H1 (cell line): ENCODE results near the gene FBXO44. TPM values are rescaled to one million over a fixed set of nuclear protein-coding genes. Genes with fewer than 3 reads are reported as not detected.

ENCODE experiments used
- CTCF ChIA-PET: fragments of 300-600 bp; sonication (Branson Sonifier 250); formaldehyde crosslinking; loops from one replicate; lab custom pipeline; 2021; ENCODE audit not compliant: partially characterized antibody; lab: Charles Lee
- POLR2A ChIA-PET: fragments of 300-600 bp; sonication (Branson Sonifier 250); formaldehyde crosslinking; loops from one replicate; lab custom pipeline; 2021; ENCODE audit warnings: inconsistent platforms; ENCODE audit not compliant: partially characterized antibody; lab: Charles Lee
- DNase-seq, 2 experiments: peaks; one replicate each; pipeline versions ENCODE4 v3.0.0 to v3.0.0-alpha.2; 2010 to 2022; ENCODE audit warnings: low spot score in 2 of 2, low read depth in 1 of 2, mixed read lengths in 1 of 2
- FAIRE-seq: peaks from 2 replicates; lab custom pipeline; 2011; peaks lifted over from hg19 to GRCh38; lab: Jason Lieb, UNC
- H2AFZ ChIP-seq: 2 replicates; pipeline ENCODE4 v1.8.1; 2012; ENCODE audit warnings: low read length, inconsistent platforms
- H2AK5ac ChIP-seq: 2 replicates; pipeline ENCODE4 v1.6.1; 2013; ENCODE audit warnings: low read depth, low read length
- H2BK120ac ChIP-seq: replicated peaks from 2 replicates; pipeline ENCODE3; 2013; ENCODE audit warnings: low read depth, low read length, inconsistent platforms
- H2BK12ac ChIP-seq: 2 replicates; pipeline ENCODE4 v1.6.1; 2013; ENCODE audit warnings: low read depth, low read length
- H2BK15ac ChIP-seq: 2 replicates; pipeline ENCODE4 v1.6.1; 2013; ENCODE audit warnings: low read length
- H2BK20ac ChIP-seq: 2 replicates; pipeline ENCODE4 v1.6.1; 2013; ENCODE audit warnings: low read length
- H2BK5ac ChIP-seq: 2 replicates; pipeline ENCODE4 v1.6.1; 2013; ENCODE audit warnings: low read depth, low read length
- H3K14ac ChIP-seq: 2 replicates; pipeline ENCODE4 v1.6.1; 2013; ENCODE audit warnings: inconsistent platforms; ENCODE audit not compliant: insufficient read length
- H3K18ac ChIP-seq: 2 replicates; pipeline ENCODE4 v1.6.1; 2013; ENCODE audit warnings: low read length; ENCODE audit errors: extremely low read depth
- H3K23ac ChIP-seq: 2 replicates; pipeline ENCODE4 v1.6.1; 2013; ENCODE audit warnings: inconsistent platforms; ENCODE audit not compliant: insufficient read length
- H3K23me2 ChIP-seq: 2 replicates; pipeline ENCODE4 v1.6.1; 2013; ENCODE audit warnings: low read depth, low read length
- H3K27ac ChIP-seq: 2 replicates; pipeline ENCODE4 v1.6.1; 2011; ENCODE audit warnings: low read depth, low read length, inconsistent platforms
- H3K27me3 ChIP-seq, 4 experiments: replicated peaks in 1 of 4; 1 replicate in 1 of 4; 2 replicates in 3 of 4; pipeline versions ENCODE4 v1.6.1 to v1.8.1; 2011 to 2013; ENCODE audit warnings: low read length in 3 of 4, mild to moderate bottlenecking in 3 of 4, inconsistent platforms in 2 of 4, mixed read lengths in 2 of 4, moderate library complexity in 1 of 4; ENCODE audit not compliant: control insufficient read depth in 3 of 4, insufficient read depth in 3 of 4; ENCODE audit errors: extremely low read depth in 1 of 4
- H3K36me3 ChIP-seq, 4 experiments: 2 replicates each; pipeline versions ENCODE4 v1.6.1 to v1.8.1; 2011 to 2013; ENCODE audit warnings: mild to moderate bottlenecking in 4 of 4, low read length in 3 of 4, moderate library complexity in 2 of 4, control low read depth in 1 of 4, inconsistent platforms in 1 of 4; ENCODE audit not compliant: insufficient read depth in 4 of 4, control insufficient read depth in 2 of 4
- H3K4ac ChIP-seq: replicated peaks from 2 replicates; pipeline ENCODE3; 2013; ENCODE audit warnings: low read length, low read depth, mixed read lengths, inconsistent platforms; ENCODE audit not compliant: insufficient read length
- H3K4me1 ChIP-seq, 4 experiments: replicated peaks in 1 of 4; 1 replicate in 1 of 4; 2 replicates in 3 of 4; pipeline versions ENCODE4 v1.6.1 to v1.8.1; 2011 to 2013; ENCODE audit warnings: low read length in 3 of 4, inconsistent platforms in 2 of 4, mixed read lengths in 1 of 4; ENCODE audit not compliant: insufficient read depth in 4 of 4, control insufficient read depth in 3 of 4
- H3K4me2 ChIP-seq, 2 experiments: 2 replicates each; pipeline versions ENCODE4 v1.6.1 to v1.8.1; 2011 to 2013; ENCODE audit warnings: low read depth in 2 of 2, low read length in 2 of 2, control low read depth in 1 of 2, inconsistent platforms in 1 of 2, mild to moderate bottlenecking in 1 of 2; ENCODE audit not compliant: insufficient read depth in 1 of 2
- H3K4me3 ChIP-seq, 4 experiments: fragments of 200-600, 300-600 bp in 1 of 4; sonication (generic), shearing (Covaris generic), sonication (Bioruptor Twin) in 1 of 4; 2 replicates each; pipeline versions ENCODE4 v1.5.1 to v1.8.1; 2011 to 2016; ENCODE audit warnings: low read length in 4 of 4, low read depth in 3 of 4, control low read depth in 2 of 4, inconsistent platforms in 2 of 4, mild to moderate bottlenecking in 2 of 4, mixed read lengths in 1 of 4, moderate library complexity in 1 of 4; ENCODE audit not compliant: insufficient read depth in 2 of 4; ENCODE audit errors: extremely low read depth in 1 of 4
- H3K56ac ChIP-seq: replicated peaks from 2 replicates; pipeline ENCODE3; 2013; ENCODE audit warnings: low read depth, mild to moderate bottlenecking, mixed read lengths, low read length, inconsistent platforms; ENCODE audit not compliant: insufficient read length
- H3K79me1 ChIP-seq: 2 replicates; pipeline ENCODE4 v1.6.1; 2013; ENCODE audit warnings: low read depth, low read length, control low read depth
- H3K79me2 ChIP-seq, 2 experiments: 2 replicates each; pipeline versions ENCODE4 v1.6.1 to v1.8.1; 2012 to 2013; ENCODE audit warnings: low read length in 2 of 2, mild to moderate bottlenecking in 2 of 2, inconsistent platforms in 1 of 2; ENCODE audit not compliant: insufficient read depth in 2 of 2, control insufficient read depth in 1 of 2
- H3K9ac ChIP-seq, 4 experiments: replicated peaks in 1 of 4; 1 replicate in 1 of 4; 2 replicates in 3 of 4; pipeline versions ENCODE4 v1.6.1 to v1.8.1; 2011 to 2013; ENCODE audit warnings: low read depth in 3 of 4, low read length in 3 of 4, control low read depth in 2 of 4, mild to moderate bottlenecking in 2 of 4, moderate library complexity in 2 of 4, inconsistent platforms in 1 of 4; ENCODE audit errors: extremely low read depth in 1 of 4
- H3K9me3 ChIP-seq, 2 experiments: 2 replicates each; pipeline versions ENCODE4 v1.6.1 to v1.8.1; 2012 to 2013; ENCODE audit warnings: mild to moderate bottlenecking in 2 of 2, moderate library complexity in 2 of 2, control low read depth in 1 of 2, inconsistent platforms in 1 of 2, low read depth in 1 of 2, low read length in 1 of 2, mixed read lengths in 1 of 2; ENCODE audit not compliant: insufficient read depth in 2 of 2
- H4K20me1 ChIP-seq, 2 experiments: replicated peaks in 1 of 2; 2 replicates each; pipeline versions ENCODE3 to v1.8.1; 2011 to 2013; ENCODE audit warnings: inconsistent platforms in 2 of 2, low read length in 2 of 2, mild to moderate bottlenecking in 1 of 2; ENCODE audit not compliant: insufficient read depth in 2 of 2, control insufficient read depth in 1 of 2
- H4K5ac ChIP-seq: 2 replicates; pipeline ENCODE4 v1.6.1; 2013; ENCODE audit warnings: low read length, low read depth, mixed read lengths, inconsistent platforms; ENCODE audit not compliant: insufficient read length
- H4K8ac ChIP-seq: 2 replicates; pipeline ENCODE4 v1.8.0; 2013; ENCODE audit warnings: mild to moderate bottlenecking, moderate library complexity, low read length, inconsistent platforms; ENCODE audit not compliant: insufficient read depth; ENCODE audit errors: extremely low read depth
- H4K91ac ChIP-seq: replicated peaks from 2 replicates; pipeline ENCODE3; 2013; ENCODE audit warnings: low read length, mixed read lengths, inconsistent platforms; ENCODE audit not compliant: insufficient read length
- BCL11A ChIP-seq, 2 experiments: IDR thresholded peaks; one replicate each; pipeline ENCODE4 v1.6.1; 2011; ENCODE audit warnings: low read depth in 2 of 2, low read length in 2 of 2, mild to moderate bottlenecking in 2 of 2
- CBX5 ChIP-seq: fragments of 300-800, 300-1000 bp; sonication (generic); IDR thresholded peaks from 2 replicates; pipeline ENCODE4 v1.7.1; 2016; ENCODE audit warnings: antibody characterized with exemption, low read length, low read depth
- GABPA ChIP-seq: IDR thresholded peaks from 2 replicates; pipeline ENCODE4 v1.6.1; 2011; ENCODE audit warnings: mild to moderate bottlenecking, low read length, moderate library complexity, borderline replicate concordance; ENCODE audit not compliant: insufficient read depth
- PHF8 ChIP-seq: fragments of 200-600 bp; sonication (generic); conservative IDR thresholded peaks from 2 replicates; pipeline ENCODE4 v1.7.1; 2012; ENCODE audit warnings: low read depth, mild to moderate bottlenecking, inconsistent platforms, low read length, moderate library complexity
- POLR2A ChIP-seq, 2 experiments: IDR thresholded peaks; 1 replicate in 1 of 2; 2 replicates in 1 of 2; pipeline ENCODE4 v1.6.1; 2011; ENCODE audit warnings: low read depth in 2 of 2, low read length in 2 of 2, mild to moderate bottlenecking in 2 of 2; ENCODE audit errors: control extremely low read depth in 1 of 2
- SIN3A ChIP-seq, 2 experiments: IDR thresholded peaks in 1 of 2; conservative IDR thresholded peaks in 1 of 2; 2 replicates each; pipeline ENCODE4 v1.6.1; 2011 to 2012; ENCODE audit warnings: low read length in 2 of 2, improper control_type of control experiment in 1 of 2, low read depth in 1 of 2, mild to moderate bottlenecking in 1 of 2
- SUZ12 ChIP-seq: fragments of 200-600 bp; sonication (generic); IDR thresholded peaks from 2 replicates; pipeline ENCODE4 v1.6.1; 2012; ENCODE audit warnings: mild to moderate bottlenecking, inconsistent platforms, low read length, moderate library complexity, mixed read lengths
- TEAD4 ChIP-seq: IDR thresholded peaks from 2 replicates; pipeline ENCODE4 v1.6.1; 2012; ENCODE audit warnings: low read depth, low read length, inconsistent platforms, mixed read lengths
- WGBS, 2 experiments: shearing (Covaris generic) in 1 of 2; methylation state at CpG; one replicate each; pipeline versions ENCODE4 v1.1.6 to v1.1.7; 2013 to 2015; ENCODE audit warnings: low lambda C conversion rate in 2 of 2, mixed read lengths in 2 of 2, inconsistent platforms in 1 of 2, low coverage in 1 of 2, missing lambda C conversion rate in 1 of 2; ENCODE audit not compliant: insufficient replicate concordance in 2 of 2, insufficient coverage in 1 of 2, insufficient read length in 1 of 2; ENCODE audit errors: extremely low coverage in 1 of 2, missing lambda C conversion rate in 1 of 2; 5-methylcytosine and 5-hydroxymethylcytosine counted together
- polyA plus RNA-seq, 7 experiments: library from polyadenylated mRNA; depleted of rRNA in 3 of 7; stranded (reverse) in 5 of 7; unstranded in 2 of 7; fragments of >200 nt in 5 of 7; fragments of 200-250 nt in 2 of 7; gene quantifications; 1 replicate in 5 of 7; 2 replicates in 1 of 7; 4 replicates in 1 of 7; pipeline versions ENCODE4 v1.2.1 to v1.2.3, GENCODE V29; 2011 to 2013; ENCODE audit warnings: missing spikeins in 2 of 7, mixed read lengths in 2 of 7
- total RNA-seq: library from RNA; stranded (reverse); fragmentation: NEBNext Ultra II Directional; extraction: Animal tissue kit (Norgen Biotek cat#: 25700); gene quantifications from 2 replicates; pipeline ENCODE4 v1.2.1, GENCODE V29; 2021

FBXO44 gene
- total and polyA plus RNA-seq, 2 of the 8 experiments (the other 6 are each of a cell fraction or from before 2014, with no cell fraction given) = 27.0 to 27.2 TPM

- H4K91ac ChIP-seq = no peak overlapping the region
- H2AK5ac ChIP-seq = no peak overlapping the region
- ChIA-PET POLR2A (interaction anchor here (1.4 kb wide), 1 partner anchor 11 kb away, joined by 3 read pairs; no protein-coding TSS in a partner anchor), CTCF (interaction anchor here (1.2 to 2.1 kb wide), 5 partner anchors 9 to 48 kb away, joined by 3 to 7 read pairs (median 5); no protein-coding TSS in a partner anchor)
- no peak overlapping the region for H2BK15ac ChIP-seq
- no peaks in the 10 kb centered on the region for H3K79me1 ChIP-seq
- H3K14ac ChIP-seq = no peak overlapping the region
- H3K36me3 ChIP-seq = no peaks in the 10 kb centered on the region; a peak in 1 of 8 replicates
- no peak overlapping the region for H3K56ac ChIP-seq
- 86% methylated on average over 5 of the region's 5 CpGs; no CpG with 5 or more reads in 1 of the 2 experiments for WGBS, 2 experiments
- no peak overlapping the region for H3K9ac ChIP-seq
- H3K4me3 ChIP-seq = no peak overlapping the region
- H4K20me1 ChIP-seq = no peaks in the 10 kb centered on the region
- peaks cover 0 to 2% (median 0%) of the 10 kb centered on the region in 4 experiments; a peak in 1 of 7 replicates for H3K27me3 ChIP-seq
- no peaks in the 10 kb centered on the region for H3K9me3 ChIP-seq
- no peaks in the 10 kb centered on the region for H3K79me2 ChIP-seq
- no peak overlapping the region for H2AFZ ChIP-seq
- no peak overlapping the region for H2BK5ac ChIP-seq
- no peak overlapping the region for H3K4me2 ChIP-seq
- H2BK120ac ChIP-seq = no peak overlapping the region
- no peak overlapping the region for H4K8ac ChIP-seq
- H3K4me1 ChIP-seq = no peaks in the 10 kb centered on the region
- H2BK12ac ChIP-seq = no peak overlapping the region
- no peak overlapping the region for H3K4ac ChIP-seq
- no peaks in the 10 kb centered on the region for H3K23me2 ChIP-seq
- no peak overlapping the region for H3K23ac ChIP-seq
- FAIRE-seq = no peak
- TF ChIP-seq POLR2A (IDR thresholded peaks at IDR 0.05; ENCODE audit: control extremely low read depth in 1 of 2, low read depth in 2 of 2, low read length in 2 of 2) (no peak), BCL11A (IDR thresholded peaks at IDR 0.05; ENCODE audit: low read depth in 2 of 2, low read length in 2 of 2) (no peak), SUZ12 (no peak), GABPA (no peak), CBX5 (no peak), TEAD4 (no peak), SIN3A (conservative IDR thresholded peaks at IDR 0.05 in 1 of 2, IDR thresholded peaks at IDR 0.05 in 1 of 2; ENCODE audit: low read depth in 1 of 2, low read length in 2 of 2) (no peak), PHF8 (no peak)
- H3K27ac ChIP-seq = no peak overlapping the region
- no peak overlapping the region for H4K5ac ChIP-seq
- no peak for DNase-seq
- H2BK20ac ChIP-seq = no peak overlapping the region
- H3K18ac ChIP-seq = no peak overlapping the region
Observed at GRCh38 chr1:11620924-11621323, 33.8 kb upstream of the FBXO44 start.
